Coronary artery (tissue), 2 donors: Measurements from ENCODE around the gene NKAIN2.

Experiments used
- DNase-seq: peaks from one replicate; pipeline ENCODE4 v3.0.0-alpha.2; 2017; ENCODE audit warnings: low spot score
- H3K27ac ChIP-seq, 2 donors: fragments of 200-600 bp; sonication (generic); one replicate each; pipeline ENCODE4 v1.5.1; 2016 to 2019
- H3K4me3 ChIP-seq: fragments of 200-600 bp; sonication (generic); 2 replicates; pipeline ENCODE4 v1.5.1; 2016; ENCODE audit warnings: mild to moderate bottlenecking, moderate library complexity
- CTCF ChIP-seq: fragments of 200-600 bp; sonication (generic); IDR thresholded peaks from one replicate; pipeline ENCODE4 v1.5.1; 2019; ENCODE audit warnings: antibody characterized with exemption

Gene NKAIN2

GRCh38 chr6:123771126-123771525, 32.5 kb upstream of the NKAIN2 start:
- no peak for TF ChIP-seq CTCF
- H3K4me3 ChIP-seq, result no peak overlapping the region
- DNase-seq, result no peak
- H3K27ac ChIP-seq, result no peak overlapping the region

GRCh38 chr6:123777563-123777962, 26.1 kb upstream of the NKAIN2 start:
- TF ChIP-seq CTCF, result no peak
- H3K4me3 ChIP-seq, result no peak overlapping the region
- DNase-seq, result no peak
- no peak overlapping the region for H3K27ac ChIP-seq

DNA sequence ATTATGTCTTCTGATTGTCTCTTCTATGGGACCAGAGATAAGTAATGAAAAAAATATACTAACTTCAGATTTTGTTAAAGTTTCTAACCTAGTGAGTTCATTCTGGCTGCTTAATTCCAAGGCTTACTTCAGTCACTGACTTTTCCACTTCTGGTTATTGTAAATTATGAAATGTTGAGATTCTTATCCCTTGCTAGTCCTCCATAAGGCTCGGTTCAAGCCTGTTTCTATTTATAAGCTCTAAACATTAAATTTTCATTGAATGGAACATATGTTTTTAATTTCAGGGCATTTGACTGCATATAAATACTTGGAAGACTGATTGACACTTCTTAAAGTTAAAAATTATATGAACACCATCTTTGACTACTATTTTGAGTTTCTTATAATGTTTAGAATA, 23.6 kb upstream of the NKAIN2 start:
- Histone ChIP-seq H3K4me3 (no peak overlapping the region), H3K27ac (no peak overlapping the region)
- TF ChIP-seq CTCF, result no peak
- DNase-seq, result no peak

- Histone ChIP-seq H3K27ac (no peak overlapping the region), H3K4me3 (no peak overlapping the region)
- no peak for DNase-seq
- TF ChIP-seq CTCF, result no peak
Measured at GRCh38 chr6:123784330-123784729, 19.3 kb upstream of the NKAIN2 start.

DNA sequence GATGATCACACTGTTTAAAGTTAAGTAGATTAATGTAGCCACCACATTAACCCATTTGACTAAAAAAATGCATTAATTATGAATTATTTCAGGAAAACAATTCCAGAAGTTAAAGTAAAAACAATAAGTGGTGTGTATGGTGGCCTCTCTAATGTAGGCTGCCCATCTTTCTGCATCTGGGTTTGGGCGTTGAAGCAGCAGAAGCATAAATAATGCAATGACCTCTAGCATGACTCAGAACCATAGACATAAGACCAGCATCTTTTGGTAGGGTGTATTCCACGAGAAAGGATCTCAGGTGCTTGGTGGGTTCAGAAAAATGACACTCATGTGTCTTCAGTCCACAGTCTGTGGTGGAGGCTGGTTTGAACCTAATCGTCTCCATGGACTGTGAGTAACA, 18.6 kb upstream of the NKAIN2 start:
- DNase-seq, result no peak
- H3K4me3 ChIP-seq, result no peak overlapping the region
- H3K27ac ChIP-seq, result no peak overlapping the region
- no peak for TF ChIP-seq CTCF

DNA sequence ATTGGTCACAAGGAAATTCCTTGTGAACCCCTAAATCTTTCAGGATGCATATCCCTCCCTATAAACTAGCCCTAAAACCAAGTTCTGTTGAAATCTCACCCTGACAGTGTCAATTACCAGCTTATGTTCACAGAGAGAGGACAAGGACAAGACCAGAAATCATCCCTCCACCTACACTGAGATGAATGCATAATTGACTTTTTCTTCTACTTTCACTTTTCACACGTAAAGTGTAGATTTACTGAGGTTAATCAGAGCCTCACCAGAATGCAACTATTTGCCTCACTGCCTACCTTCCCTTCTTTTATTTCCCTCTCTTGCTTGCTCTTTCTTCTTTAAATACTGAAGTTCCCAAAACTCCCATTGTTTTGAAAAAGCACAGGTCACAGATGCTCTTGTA, 15.3 kb upstream of the NKAIN2 start:
- no peak overlapping the region for H3K27ac ChIP-seq
- no peak for TF ChIP-seq CTCF
- no peak overlapping the region for H3K4me3 ChIP-seq
- no peak for DNase-seq

DNA sequence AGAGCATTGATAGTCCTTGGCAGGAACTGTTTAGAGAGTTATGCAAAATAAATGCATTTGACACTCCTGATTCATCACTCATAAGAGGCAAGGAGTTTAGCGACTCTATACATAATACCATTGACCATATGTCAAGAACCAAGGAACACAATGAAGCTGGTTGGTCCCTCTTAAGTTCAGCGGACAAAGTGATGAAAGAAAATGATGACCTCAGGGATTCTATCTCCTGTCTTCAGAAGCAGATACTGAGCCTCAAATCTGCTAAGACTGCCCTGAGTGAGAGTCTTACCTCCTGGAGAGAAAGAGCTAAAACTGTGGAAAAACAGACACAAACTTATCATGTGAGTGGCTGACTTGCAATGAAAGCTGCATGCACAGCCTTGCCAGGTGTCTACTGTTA, 9.5 kb upstream of the NKAIN2 start:
- TF ChIP-seq CTCF, result no peak
- DNase-seq, result no peak
- Histone ChIP-seq H3K4me3 (no peak overlapping the region), H3K27ac (no peak overlapping the region)
